HG03457 (cell line): ENCODE results near the gene NMT2.

Experiments
- ATAC-seq: cut with Tn5 transposase; IDR thresholded peaks from one replicate; pipeline ENCODE4 v1.9.1; 2021; ENCODE audit warnings: moderate number of reproducible peaks; ENCODE audit not compliant: unreplicated experiment

NMT2 gene

GRCh38 chr10:15097011-15097812 lies 71.3 kb downstream of the NMT2 start, which contains the start of gene RPP38:
Gene RPP38 (plus strand): TSS chr10:15097355. CDS start chr10:15103315, 5,960 bp downstream.
- peak; percentile 67 for ATAC-seq

GRCh38 chr10:15096661-15097010 lies 71.9 kb downstream of the NMT2 start:
- ATAC-seq = no peak

GRCh38 chr10:15092855-15093408 lies 75.6 kb downstream of the NMT2 start:
- no peak for ATAC-seq

- no peak for ATAC-seq
These were observed 77.1 kb downstream of the NMT2 start for GRCh38 chr10:15091418-15091817.

- no peak for ATAC-seq
These were observed 79.8 kb downstream of the NMT2 start, which contains the start of gene ACBD7 for GRCh38 chr10:15088428-15089261. Gene ACBD7 (minus strand): TSS chr10:15088776. CDS start chr10:15088728, 48 bp downstream.

- ATAC-seq = no peak
These were observed 84.0 kb downstream of the NMT2 start for GRCh38 chr10:15084502-15084922.

GRCh38 chr10:15083674-15084501 lies 84.6 kb downstream of the NMT2 start:
- no peak for ATAC-seq

GRCh38 chr10:15075421-15075820 lies 93.1 kb downstream of the NMT2 start:
- no peak for ATAC-seq

- ATAC-seq = no peak
These were observed 96.1 kb downstream of the NMT2 start for GRCh38 chr10:15072358-15072757.

- ATAC-seq = no peak
These were observed 99.3 kb downstream of the NMT2 start for GRCh38 chr10:15069230-15069629.

GRCh38 chr10:15068802-15069201 lies 99.7 kb downstream of the NMT2 start:
- ATAC-seq = no peak

- no peak for ATAC-seq
These were observed 101.3 kb downstream of the NMT2 start for GRCh38 chr10:15067154-15067553.

GRCh38 chr10:15060638-15061037 lies 107.9 kb downstream of the NMT2 start:
- no peak for ATAC-seq

GRCh38 chr10:15059914-15060313 lies 108.6 kb downstream of the NMT2 start:
- no peak for ATAC-seq

- no peak for ATAC-seq
These were observed 109.8 kb downstream of the NMT2 start for GRCh38 chr10:15058689-15059088.
